HG03103 (cell line): Measurements from ENCODE around the gene SPSB2.

Experiments used
- ATAC-seq: cut with Tn5 transposase; IDR thresholded peaks from one replicate; pipeline ENCODE4 v1.9.1; 2021; ENCODE audit warnings: low read depth; ENCODE audit not compliant: unreplicated experiment

The SPSB2 gene

GRCh38 chr12:6834873-6835272 lies 38.2 kb downstream of the SPSB2 start:
- no peak for ATAC-seq

- ATAC-seq: no peak
These were observed 38.8 kb downstream of the SPSB2 start for GRCh38 chr12:6834254-6834653.

- no peak for ATAC-seq
These were observed 39.8 kb downstream of the SPSB2 start for GRCh38 chr12:6833189-6833890.

GRCh38 chr12:6832125-6832524 lies 41.0 kb downstream of the SPSB2 start:
- no peak for ATAC-seq

- ATAC-seq: no peak
These were observed 41.6 kb downstream of the SPSB2 start for GRCh38 chr12:6831450-6831995.

- no peak for ATAC-seq
These were observed 42.1 kb downstream of the SPSB2 start for GRCh38 chr12:6830999-6831398.

DNA sequence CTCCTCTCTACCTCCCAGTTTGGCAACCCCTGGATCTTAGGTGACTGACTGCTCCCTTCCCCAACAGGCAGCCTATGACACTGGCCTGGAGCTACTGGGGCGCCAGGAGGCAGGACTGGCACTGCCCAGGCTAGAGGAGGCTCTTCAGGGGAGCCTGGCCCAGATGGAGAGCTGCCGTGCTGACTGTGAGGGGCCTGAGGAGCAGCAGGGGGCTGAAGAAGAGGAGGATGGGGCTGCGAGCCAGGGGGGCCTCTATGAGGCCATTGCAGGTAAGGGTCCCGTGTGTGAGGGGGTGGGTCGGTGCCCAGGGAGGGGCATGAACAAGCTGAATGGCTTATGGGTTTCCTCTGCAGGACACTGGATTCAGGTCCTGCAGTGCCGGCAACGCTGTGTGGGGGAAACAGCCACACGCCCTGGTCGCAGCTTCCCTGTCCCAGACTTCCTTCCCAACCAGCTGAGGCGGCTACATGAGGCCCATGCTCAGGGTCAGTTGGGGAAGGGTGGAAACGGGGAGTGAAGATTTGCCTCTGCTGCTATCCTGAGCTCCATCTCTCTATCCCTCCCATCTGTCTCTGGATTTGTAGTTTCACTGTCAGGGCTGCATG lies 42.7 kb downstream of the SPSB2 start:
- ATAC-seq: no peak

DNA sequence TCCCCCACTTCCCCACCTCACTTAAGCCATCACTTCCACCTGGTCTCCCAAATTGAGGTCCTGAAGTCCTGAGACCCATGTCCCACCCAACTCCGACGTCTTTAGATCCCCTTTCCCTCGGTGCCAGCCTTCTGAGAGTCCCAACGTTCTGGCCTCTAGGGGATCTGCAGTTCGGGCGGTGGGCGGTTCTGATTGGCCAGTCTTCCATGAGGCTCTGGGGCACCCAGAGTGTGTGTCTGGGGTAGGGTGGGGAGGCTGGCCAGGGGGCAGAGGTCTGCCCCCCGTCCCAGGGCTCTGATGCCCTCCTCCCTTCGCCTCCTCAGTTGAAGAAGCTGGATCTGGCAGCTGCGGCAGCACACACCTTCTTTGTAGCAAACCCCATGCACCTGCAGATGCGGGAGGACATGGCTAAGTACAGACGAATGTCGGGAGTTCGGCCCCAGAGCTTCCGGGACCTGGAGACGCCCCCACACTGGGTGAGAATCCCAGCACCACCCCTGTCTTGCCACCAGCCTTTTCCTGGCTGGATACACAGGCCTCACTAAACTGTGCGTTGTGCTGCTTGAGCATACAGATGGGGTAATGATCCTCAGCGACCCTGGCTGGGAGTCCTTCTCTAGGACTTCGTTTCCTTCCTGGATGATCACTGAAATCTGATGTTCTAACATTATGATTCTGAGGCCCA lies 43.4 kb downstream of the SPSB2 start:
- ATAC-seq: no peak

GRCh38 chr12:6828781-6829535 lies 44.1 kb downstream of the SPSB2 start:
- ATAC-seq: no peak

- ATAC-seq: no peak
These were observed 44.9 kb downstream of the SPSB2 start, which contains the start of gene P3H3 for GRCh38 chr12:6827982-6828780. TSS of gene P3H3 (plus strand) at chr12:6828407. CDS start at chr12:6828441, 34 bp downstream.

GRCh38 chr12:6827437-6827911 lies 45.6 kb downstream of the SPSB2 start:
- no peak for ATAC-seq

DNA sequence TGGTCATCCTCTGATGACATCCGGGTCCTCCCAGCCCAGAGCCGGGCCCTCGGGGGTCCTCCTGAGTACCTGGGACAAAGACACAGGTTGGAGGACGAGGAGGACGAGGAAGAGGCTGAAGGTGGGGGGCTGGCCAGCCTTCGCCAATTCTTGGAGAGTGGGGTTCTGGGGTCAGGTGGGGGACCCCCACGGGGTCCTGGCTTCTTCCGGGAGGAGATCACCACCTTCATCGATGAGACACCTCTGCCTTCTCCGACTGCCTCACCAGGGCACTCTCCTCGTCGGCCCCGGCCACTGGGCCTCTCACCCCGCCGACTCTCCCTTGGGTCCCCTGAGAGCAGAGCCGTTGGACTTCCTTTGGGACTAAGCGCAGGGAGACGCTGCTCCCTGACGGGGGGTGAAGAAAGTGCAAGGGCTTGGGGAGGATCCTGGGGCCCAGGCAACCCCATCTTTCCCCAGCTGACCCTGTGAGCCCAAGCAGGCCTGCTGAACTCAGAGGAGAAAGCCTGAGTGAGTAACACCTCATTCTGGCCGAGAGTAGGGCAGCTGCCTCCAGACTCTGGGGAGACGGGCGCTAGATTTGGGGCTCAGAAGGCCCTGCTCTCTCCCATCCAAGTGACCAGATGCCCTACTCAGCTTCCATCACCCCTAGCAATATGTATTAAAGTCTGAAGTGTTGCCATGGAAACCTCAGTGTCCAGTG lies 46.2 kb downstream of the SPSB2 start:
- ATAC-seq: no peak

DNA sequence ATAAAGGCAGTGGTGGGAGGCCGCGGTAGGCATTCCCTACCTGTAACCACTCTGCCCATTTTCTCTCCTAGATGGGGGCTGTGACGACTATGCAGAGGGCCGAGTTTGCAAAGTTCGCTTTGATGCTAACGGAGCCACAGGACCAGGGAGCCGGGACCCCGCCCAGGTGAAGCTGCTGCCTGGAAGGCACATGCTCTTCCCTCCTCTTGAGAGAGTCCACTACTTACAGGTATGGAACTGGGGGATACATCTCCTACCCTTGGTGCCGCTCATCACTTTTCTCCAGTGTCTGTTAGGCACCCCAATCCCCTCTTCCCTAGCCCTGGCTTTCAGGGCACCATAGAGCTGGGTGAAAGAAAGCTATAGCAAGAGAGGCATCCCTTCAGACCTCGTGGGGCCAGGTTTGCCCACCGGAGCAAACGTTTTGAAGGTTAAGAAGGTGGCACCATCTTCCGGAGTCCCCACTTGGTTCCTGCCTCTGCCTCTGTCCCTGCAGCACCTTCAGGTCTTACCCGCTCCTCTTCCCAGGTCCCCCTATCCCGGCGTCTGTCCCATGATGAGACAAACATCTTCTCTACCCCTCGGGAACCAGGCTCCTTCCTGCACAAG lies 46.9 kb downstream of the SPSB2 start:
- no peak for ATAC-seq

GRCh38 chr12:6825398-6826124 lies 47.5 kb downstream of the SPSB2 start:
- ATAC-seq: no peak

GRCh38 chr12:6824901-6825381 lies 48.2 kb downstream of the SPSB2 start:
- ATAC-seq: no peak

GRCh38 chr12:6824085-6824775 lies 48.9 kb downstream of the SPSB2 start:
- ATAC-seq: no peak
